ENCODE data around the gene IFI27L1.

GRCh38 chr14:94041551-94042346, 39.4 kb upstream of the IFI27L1 start:
- TF ChIP-seq, protein P1, sequence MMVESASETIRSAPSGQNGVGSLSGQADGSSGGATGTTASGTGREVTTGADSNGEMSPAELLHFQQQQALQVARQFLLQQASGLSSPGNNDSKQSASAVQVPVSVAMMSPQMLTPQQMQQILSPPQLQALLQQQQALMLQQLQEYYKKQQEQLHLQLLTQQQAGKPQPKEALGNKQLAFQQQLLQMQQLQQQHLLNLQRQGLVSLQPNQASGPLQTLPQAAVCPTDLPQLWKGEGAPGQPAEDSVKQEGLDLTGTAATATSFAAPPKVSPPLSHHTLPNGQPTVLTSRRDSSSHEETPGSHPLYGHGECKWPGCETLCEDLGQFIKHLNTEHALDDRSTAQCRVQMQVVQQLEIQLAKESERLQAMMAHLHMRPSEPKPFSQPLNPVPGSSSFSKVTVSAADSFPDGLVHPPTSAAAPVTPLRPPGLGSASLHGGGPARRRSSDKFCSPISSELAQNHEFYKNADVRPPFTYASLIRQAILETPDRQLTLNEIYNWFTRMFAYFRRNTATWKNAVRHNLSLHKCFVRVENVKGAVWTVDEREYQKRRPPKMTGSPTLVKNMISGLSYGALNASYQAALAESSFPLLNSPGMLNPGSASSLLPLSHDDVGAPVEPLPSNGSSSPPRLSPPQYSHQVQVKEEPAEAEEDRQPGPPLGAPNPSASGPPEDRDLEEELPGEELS (CRISPR knock-in tag; IDR thresholded peaks at IDR 0.05), result no peak
- TF ChIP-seq FOXK1 (CRISPR knock-in tag; IDR thresholded peaks at IDR 0.05) (no peak), ETV6 (CRISPR knock-in tag; IDR thresholded peaks at IDR 0.05) (no peak), CTCF (IDR thresholded peaks at IDR 0.05) (no peak), ELF4 (CRISPR knock-in tag; IDR thresholded peaks at IDR 0.05; ENCODE audit: low read depth) (no peak), ATF3 (CRISPR knock-in tag; conservative IDR thresholded peaks at IDR 0.05) (no peak)

Measured in WTC11 (cell line).